GM12875 (cell line): ENCODE data around the gene MARCHF10.

Source experiments
- H3K4me3 ChIP-seq: one replicate; pipeline ENCODE4 v1.5.1; 2011; ENCODE audit warnings: low read depth, low read length, control low read depth
- CTCF ChIP-seq: IDR thresholded peaks from 2 replicates; pipeline ENCODE4 v1.5.1; 2011; ENCODE audit warnings: low read depth, mild to moderate bottlenecking, control low read depth, inconsistent platforms, low read length, moderate library complexity, borderline replicate concordance; ENCODE audit not compliant: insufficient read depth

Gene MARCHF10

GRCh38 chr17:62712171-62712581 lies 95.9 kb downstream of the MARCHF10 start:
- TF ChIP-seq CTCF: no peak
- H3K4me3 ChIP-seq: no peak overlapping the region

- no peak for TF ChIP-seq CTCF
- H3K4me3 ChIP-seq: no peak overlapping the region
Measured at GRCh38 chr17:62708587-62708986, 99.5 kb downstream of the MARCHF10 start.

- TF ChIP-seq CTCF: no peak
- H3K4me3 ChIP-seq: no peak overlapping the region
Measured at GRCh38 chr17:62707425-62707739, 100.7 kb downstream of the MARCHF10 start.

- no peak overlapping the region for H3K4me3 ChIP-seq
- no peak for TF ChIP-seq CTCF
Measured at GRCh38 chr17:62706598-62707424, 101.3 kb downstream of the MARCHF10 start.

DNA sequence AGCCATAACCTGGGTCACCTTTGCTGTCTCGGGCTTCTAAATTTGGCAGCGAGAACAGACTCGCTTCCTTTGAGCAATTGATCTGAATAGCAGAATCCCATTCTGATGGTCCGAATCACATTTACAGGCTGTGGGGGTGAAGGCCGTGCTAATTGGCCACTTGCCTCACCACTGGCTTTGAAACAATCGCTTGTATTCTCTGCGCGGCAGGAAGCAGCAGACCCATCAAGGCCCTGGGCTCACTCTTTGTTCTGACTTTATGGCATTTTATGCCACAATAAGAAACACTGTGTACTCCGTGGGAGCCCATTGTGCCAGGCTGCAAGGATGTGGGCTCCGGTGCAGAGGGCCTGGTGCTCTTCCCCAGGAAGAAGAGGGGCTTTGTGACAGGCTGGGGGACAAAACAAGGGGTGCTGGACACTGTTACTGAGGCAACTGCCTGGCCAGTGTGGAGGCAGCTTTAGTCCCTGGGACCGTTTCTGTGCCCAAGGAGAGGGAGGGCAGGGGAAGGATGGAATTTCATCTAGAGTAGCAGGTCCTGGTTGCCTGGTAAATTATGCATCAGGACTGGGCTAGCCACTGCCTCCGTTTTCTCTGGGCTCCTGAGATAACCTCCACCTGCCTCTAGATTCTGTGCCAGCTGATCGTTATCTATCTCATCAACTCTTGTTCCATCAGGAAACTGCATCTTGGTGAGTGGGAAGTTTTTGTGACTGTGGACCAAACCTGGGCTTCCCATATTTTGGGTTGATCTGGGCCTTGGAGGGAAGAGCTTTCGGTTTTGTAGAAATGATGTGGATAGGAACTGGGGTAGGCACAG lies 102.1 kb downstream of the MARCHF10 start:
- no peak for TF ChIP-seq CTCF
- no peak overlapping the region for H3K4me3 ChIP-seq

- no peak overlapping the region for H3K4me3 ChIP-seq
- TF ChIP-seq CTCF: no peak
Measured at GRCh38 chr17:62705156-62705777, 102.8 kb downstream of the MARCHF10 start.
